K562 (cell line): ENCODE results near the gene TPRG1L. TPM values are rescaled to one million over a fixed set of nuclear protein-coding genes. Genes with fewer than 3 reads are reported as not detected.

Experiments
- ATAC-seq: fragments of 200-7000 bp; cut with Tn5 transposase; 3 replicates; pipeline ENCODE4 v1.9.1; 2020; ENCODE audit warnings: moderate library complexity
- BruUV-seq: library from RNA; stranded (reverse); fragments of 400-500 nt; replicated peaks from 2 replicates; lab custom pipeline; 2021; lab: Mats Ljungman, UMichigan
- CTCF ChIA-PET: fragments of 300-600 bp; formaldehyde crosslinking; extraction: SDS; loops from one replicate; lab custom pipeline; 2021; ENCODE audit warnings: low intra/inter-chr PET ratio; lab: Yijun Ruan, JAX
- POLR2A ChIA-PET: fragments of 300-600, 350-650 bp; sonication (Branson Sonifier 250); formaldehyde crosslinking; extraction: SDS; loops from one replicate; lab custom pipeline; 2021; ENCODE audit warnings: antibody characterized with exemption, inconsistent platforms; lab: Yijun Ruan, JAX
- DNase-seq, 4 experiments: peaks; one replicate each; pipeline versions ENCODE4 v3.0.0 to v3.0.0-alpha.2; 2011 to 2018; ENCODE audit warnings: low spot score in 3 of 4, mixed read lengths in 3 of 4; ENCODE audit errors: extremely low read depth in 1 of 4
- FAIRE-seq: peaks from 2 replicates; lab custom pipeline; 2011; peaks lifted over from hg19 to GRCh38; lab: Jason Lieb, UNC
- H2AFZ ChIP-seq: 2 replicates; pipeline ENCODE4 v1.6.0; 2011; ENCODE audit warnings: low read depth, low read length, control low read depth, inconsistent platforms
- H3K27ac ChIP-seq: fragments of 200-600 bp; 3 replicates; pipeline ENCODE4 v1.8.0; 2011; ENCODE audit warnings: low read depth, mild to moderate bottlenecking, control low read depth, inconsistent platforms, low read length, moderate library complexity, mixed read lengths; ENCODE audit errors: extremely low read depth
- H3K27me3 ChIP-seq, 2 experiments: fragments of 300-600 bp in 1 of 2; 2 replicates in 1 of 2; 3 replicates in 1 of 2; pipeline versions ENCODE4 v1.6.0 to v1.8.0; 2011; ENCODE audit warnings: inconsistent platforms in 2 of 2, low read length in 2 of 2, mild to moderate bottlenecking in 1 of 2, mixed read lengths in 1 of 2, moderate library complexity in 1 of 2; ENCODE audit not compliant: control insufficient read depth in 2 of 2, insufficient read depth in 2 of 2
- H3K36me3 ChIP-seq: fragments of 300-600 bp; 3 replicates; pipeline ENCODE4 v1.8.0; 2011; ENCODE audit warnings: mild to moderate bottlenecking, low read length, inconsistent platforms; ENCODE audit not compliant: control insufficient read depth, insufficient read depth
- H3K4me1 ChIP-seq, 2 experiments: fragments of 200-600 bp in 1 of 2; replicated peaks in 1 of 2; 2 replicates in 1 of 2; 3 replicates in 1 of 2; pipeline versions ENCODE4 v1.5.1 to v1.8.0; 2011; ENCODE audit warnings: inconsistent platforms in 2 of 2, low read length in 2 of 2, mild to moderate bottlenecking in 1 of 2, mixed read lengths in 1 of 2, moderate library complexity in 1 of 2; ENCODE audit not compliant: control insufficient read depth in 2 of 2, insufficient read depth in 2 of 2
- H3K4me2 ChIP-seq: 2 replicates; pipeline ENCODE4 v1.6.1; 2011; ENCODE audit warnings: low read length, control low read depth, inconsistent platforms, mixed read lengths; ENCODE audit not compliant: insufficient read depth
- H3K4me3 ChIP-seq: fragments of 200-600 bp; sonication (generic), shearing (Covaris generic); 2 replicates; pipeline ENCODE4 v1.5.1; 2016; ENCODE audit warnings: control low read depth, inconsistent platforms
- H3K79me2 ChIP-seq: fragments of 200-600 bp; 3 replicates; pipeline ENCODE4 v1.8.0; 2011; ENCODE audit warnings: low read length, inconsistent platforms; ENCODE audit not compliant: control insufficient read depth, insufficient read depth
- H3K9ac ChIP-seq, 2 experiments: 2 replicates each; pipeline versions ENCODE4 v1.6.0 to v1.6.1; 2011; ENCODE audit warnings: low read depth in 2 of 2, low read length in 2 of 2, control low read depth in 1 of 2, inconsistent platforms in 1 of 2, mild to moderate bottlenecking in 1 of 2, mixed read lengths in 1 of 2; ENCODE audit not compliant: insufficient read depth in 1 of 2
- H3K9me1 ChIP-seq: one replicate; pipeline ENCODE4 v1.6.0; 2011; ENCODE audit warnings: inconsistent platforms, mild to moderate bottlenecking, low read length, moderate library complexity; ENCODE audit not compliant: control insufficient read depth, insufficient read depth
- H3K9me3 ChIP-seq: replicated peaks from 2 replicates; pipeline ENCODE4 v1.5.1; 2011; ENCODE audit warnings: low read depth, low read length, inconsistent platforms; ENCODE audit not compliant: control insufficient read depth, insufficient read depth
- H4K20me1 ChIP-seq: replicated peaks from 2 replicates; pipeline ENCODE4 v1.6.1; 2011; ENCODE audit warnings: low read length, inconsistent platforms, mixed read lengths; ENCODE audit not compliant: control insufficient read depth, insufficient read depth
- ZBTB33 ChIP-seq: sonication (generic); formaldehyde crosslinking; IDR thresholded peaks from 2 replicates; pipeline ENCODE4 v1.8.1; 2023; ENCODE audit warnings: mild to moderate bottlenecking, missing genetic modification reagents
- ZFP36 ChIP-seq: fragments of 150-350 bp; IDR thresholded peaks from 2 replicates; pipeline ENCODE4 v1.6.1; 2018; ENCODE audit warnings: low read length, low read depth; ENCODE audit not compliant: partially characterized antibody
- WGBS: fragments of 100-300 bp; shearing (Covaris generic); methylation state at CpG from one replicate; pipeline ENCODE4 v1.1.6; 2016; ENCODE audit warnings: low coverage, mixed read lengths; ENCODE audit not compliant: insufficient coverage; ENCODE audit errors: missing lambda C conversion rate; 5-methylcytosine and 5-hydroxymethylcytosine counted together
- in situ Hi-C: fragments of 300-500 bp; cut with MboI; formaldehyde crosslinking; loops from 4 replicates; pipeline ENCODE4 v1.15.0; 2018; ENCODE audit warnings: inconsistent platforms, mixed read lengths
- intact Hi-C: fragments of 100-400 bp; cut with micrococcal nuclease; formaldehyde crosslinking; loops from 2 replicates; pipeline ENCODE4 v1.14.2; 2022
- polyA plus RNA-seq, 8 experiments: library from polyadenylated mRNA; depleted of rRNA in 4 of 8; stranded (reverse) in 5 of 8; unstranded in 3 of 8; fragments of >200 nt; fragmentation: Nextera tagmentation in 2 of 8; fragmentation: Illumina TruSeq in 1 of 8; extraction: Ambion mirVana in 2 of 8; extraction: Trizol in 1 of 8; gene quantifications; 2 replicates each; pipeline versions ENCODE4 v1.2.1 to v1.2.3, GENCODE V29; 2011 to 2014; ENCODE audit warnings: inconsistent platforms in 1 of 8, missing spikeins in 1 of 8
- total RNA-seq, 7 experiments: library from RNA; depleted of rRNA in 6 of 7; stranded (reverse); fragments of >200 nt in 6 of 7; fragmentation: Illumina TruSeq in 2 of 7; extraction: Trizol in 2 of 7; gene quantifications; 2 replicates each; pipeline versions ENCODE4 v1.2.1 to v1.2.3, GENCODE V29; 2011 to 2021; ENCODE audit warnings: low replicate concordance in 1 of 7

The TPRG1L gene
- total and polyA plus RNA-seq, 9 of the 15 experiments (the other 6 are each of a cell fraction or from before 2014, with no cell fraction given) = 1.6 to 11.0 (median 6.2) TPM

GRCh38 chr1:3595949-3596348 is 28.9 kb upstream of the TPRG1L start:
- H2AFZ ChIP-seq = no peak overlapping the region
- H3K9me1 ChIP-seq = no peaks in the 10 kb centered on the region
- in situ Hi-C loops = no loop called here
- H3K9ac ChIP-seq = no peak overlapping the region
- BruUV-seq = no TSS peak
- 13% methylated on average over 7 of the region's 7 CpGs for WGBS
- H3K9me3 ChIP-seq = no peaks in the 10 kb centered on the region
- peaks cover 0 to 56% of the 10 kb centered on the region in 2 experiments; a peak in 3 of 5 replicates for H3K4me1 ChIP-seq
- H3K4me2 ChIP-seq = no peak overlapping the region
- H4K20me1 ChIP-seq = peaks cover 19% of the 10 kb centered on the region
- CTCF ChIA-PET = no interaction called here
- intact Hi-C loops = no loop called here
- no peak overlapping the region for H3K4me3 ChIP-seq
- DNase-seq (no peak), ATAC-seq (no peak), FAIRE-seq (no peak)
- no peaks in the 10 kb centered on the region for H3K36me3 ChIP-seq
- no peaks in the 10 kb centered on the region for H3K79me2 ChIP-seq
- TF ChIP-seq ZBTB33 (CRISPR knock-in tag) = no peak
- TF ChIP-seq ZFP36 = peak; percentile 91
- peaks cover 36 to 79% of the 10 kb centered on the region in 2 experiments; a peak in 4 of 5 replicates for H3K27me3 ChIP-seq
- H3K27ac ChIP-seq = no peak overlapping the region
- POLR2A ChIA-PET = no interaction called here
